GM20431 (cell line): Measurements from ENCODE around the gene UGCG.
"Not testable (repeated sequence)": the region's sequence is repeated elsewhere in the genome, so short reads cannot be mapped to it uniquely, and the experiment has no call there.

Experiments used
- in situ Hi-C: fragments of 300-500 bp; cut with MseI, MboI; formaldehyde crosslinking; loops from one replicate; pipeline ENCODE4 v1.15.0; 2020; ENCODE audit warnings: low sequenced_read_pairs; ENCODE audit not compliant: unreplicated experiment

UGCG gene

GRCh38 chr9:111886983-111887718, 9.5 kb upstream of the UGCG start:
- in situ Hi-C loops, result no loop called here

- in situ Hi-C loops, result no loop called here
Observed at GRCh38 chr9:111890334-111890733, 6.3 kb upstream of the UGCG start.

- in situ Hi-C loops, result not testable (repeated sequence)
Observed at GRCh38 chr9:111890867-111891266, 5.7 kb upstream of the UGCG start.

- in situ Hi-C loops, result no loop called here
Observed at GRCh38 chr9:111891910-111892499, 4.6 kb upstream of the UGCG start.

GRCh38 chr9:111896942-111897600, 457 bp downstream of the UGCG start:
- in situ Hi-C loops, result no loop called here

- in situ Hi-C loops, result no loop called here
Observed at GRCh38 chr9:111897601-111898137, 1.1 kb downstream of the UGCG start.

- in situ Hi-C loops, result no loop called here
Observed at GRCh38 chr9:111898331-111899096, 1.9 kb downstream of the UGCG start.

GRCh38 chr9:111900151-111900857, 3.7 kb downstream of the UGCG start:
- in situ Hi-C loops, result no loop called here

- in situ Hi-C loops, result no loop called here
Observed at GRCh38 chr9:111900858-111901612, 4.4 kb downstream of the UGCG start.

GRCh38 chr9:111902391-111903139, 6.0 kb downstream of the UGCG start:
- in situ Hi-C loops, result no loop called here

- in situ Hi-C loops, result not testable (repeated sequence)
Observed at GRCh38 chr9:111903535-111903934, 6.9 kb downstream of the UGCG start.

GRCh38 chr9:111904026-111904425, 7.4 kb downstream of the UGCG start:
- in situ Hi-C loops, result no loop called here

- in situ Hi-C loops, result no loop called here
Observed at GRCh38 chr9:111904891-111905291, 8.3 kb downstream of the UGCG start.

- in situ Hi-C loops, result no loop called here
Observed at GRCh38 chr9:111907147-111907546, 10.5 kb downstream of the UGCG start.

- in situ Hi-C loops, result no loop called here
Observed at GRCh38 chr9:111909444-111909843, 12.8 kb downstream of the UGCG start.

- in situ Hi-C loops, result no loop called here
Observed at GRCh38 chr9:111910428-111910827, 13.8 kb downstream of the UGCG start.

- in situ Hi-C loops, result no loop called here
Observed at GRCh38 chr9:111913159-111913558, 16.5 kb downstream of the UGCG start.

GRCh38 chr9:111914749-111915424, 18.3 kb downstream of the UGCG start:
- in situ Hi-C loops, result no loop called here
